ENCODE measurements around the gene DLGAP4. TPM values are rescaled to one million over a fixed set of nuclear protein-coding genes. Genes with fewer than 3 reads are reported as not detected.

DLGAP4 gene
- total and polyA plus RNA-seq, 2 of the 13 experiments (the other 11 are each of a cell fraction or from before 2014, with no cell fraction given), result 15.2 to 26.7 TPM

DNA sequence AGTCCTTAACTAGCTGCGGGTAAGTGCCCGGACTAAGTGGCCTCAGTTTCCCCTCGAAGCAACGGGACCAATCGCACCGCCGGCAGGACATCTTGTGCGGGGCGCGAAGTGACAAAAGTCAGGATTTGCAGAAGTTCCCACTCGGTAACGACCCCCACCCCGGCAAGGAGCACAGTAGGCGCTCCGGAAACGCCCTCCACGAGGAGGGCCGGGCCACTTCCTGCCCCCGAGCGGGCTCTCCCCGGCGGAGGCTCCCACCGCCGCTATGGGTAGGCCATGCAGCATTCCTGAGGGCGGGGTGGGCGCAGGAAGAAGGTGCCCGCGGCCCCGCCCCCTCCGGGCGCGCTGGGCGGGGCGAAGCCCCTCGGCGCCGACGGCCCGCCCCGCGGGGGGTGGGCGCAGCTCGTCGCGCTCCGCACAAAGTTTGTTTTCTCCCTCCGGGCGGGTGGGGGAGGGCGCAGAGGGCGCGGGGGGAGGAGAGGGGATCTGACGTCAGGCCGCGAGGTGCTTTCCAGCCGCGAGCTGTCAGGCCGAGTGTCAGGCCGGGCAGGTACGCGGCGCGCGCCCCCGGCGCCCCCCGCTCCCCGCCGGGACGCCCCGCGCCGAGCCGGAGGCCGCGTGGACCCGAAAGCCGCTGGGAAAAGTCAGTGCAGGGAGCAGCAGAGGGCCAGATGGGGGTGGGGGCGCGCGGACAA, 267.1 kb downstream of the DLGAP4 start, which contains the start of gene TGIF2 (continued):
- TF ChIP-seq, protein P1, sequence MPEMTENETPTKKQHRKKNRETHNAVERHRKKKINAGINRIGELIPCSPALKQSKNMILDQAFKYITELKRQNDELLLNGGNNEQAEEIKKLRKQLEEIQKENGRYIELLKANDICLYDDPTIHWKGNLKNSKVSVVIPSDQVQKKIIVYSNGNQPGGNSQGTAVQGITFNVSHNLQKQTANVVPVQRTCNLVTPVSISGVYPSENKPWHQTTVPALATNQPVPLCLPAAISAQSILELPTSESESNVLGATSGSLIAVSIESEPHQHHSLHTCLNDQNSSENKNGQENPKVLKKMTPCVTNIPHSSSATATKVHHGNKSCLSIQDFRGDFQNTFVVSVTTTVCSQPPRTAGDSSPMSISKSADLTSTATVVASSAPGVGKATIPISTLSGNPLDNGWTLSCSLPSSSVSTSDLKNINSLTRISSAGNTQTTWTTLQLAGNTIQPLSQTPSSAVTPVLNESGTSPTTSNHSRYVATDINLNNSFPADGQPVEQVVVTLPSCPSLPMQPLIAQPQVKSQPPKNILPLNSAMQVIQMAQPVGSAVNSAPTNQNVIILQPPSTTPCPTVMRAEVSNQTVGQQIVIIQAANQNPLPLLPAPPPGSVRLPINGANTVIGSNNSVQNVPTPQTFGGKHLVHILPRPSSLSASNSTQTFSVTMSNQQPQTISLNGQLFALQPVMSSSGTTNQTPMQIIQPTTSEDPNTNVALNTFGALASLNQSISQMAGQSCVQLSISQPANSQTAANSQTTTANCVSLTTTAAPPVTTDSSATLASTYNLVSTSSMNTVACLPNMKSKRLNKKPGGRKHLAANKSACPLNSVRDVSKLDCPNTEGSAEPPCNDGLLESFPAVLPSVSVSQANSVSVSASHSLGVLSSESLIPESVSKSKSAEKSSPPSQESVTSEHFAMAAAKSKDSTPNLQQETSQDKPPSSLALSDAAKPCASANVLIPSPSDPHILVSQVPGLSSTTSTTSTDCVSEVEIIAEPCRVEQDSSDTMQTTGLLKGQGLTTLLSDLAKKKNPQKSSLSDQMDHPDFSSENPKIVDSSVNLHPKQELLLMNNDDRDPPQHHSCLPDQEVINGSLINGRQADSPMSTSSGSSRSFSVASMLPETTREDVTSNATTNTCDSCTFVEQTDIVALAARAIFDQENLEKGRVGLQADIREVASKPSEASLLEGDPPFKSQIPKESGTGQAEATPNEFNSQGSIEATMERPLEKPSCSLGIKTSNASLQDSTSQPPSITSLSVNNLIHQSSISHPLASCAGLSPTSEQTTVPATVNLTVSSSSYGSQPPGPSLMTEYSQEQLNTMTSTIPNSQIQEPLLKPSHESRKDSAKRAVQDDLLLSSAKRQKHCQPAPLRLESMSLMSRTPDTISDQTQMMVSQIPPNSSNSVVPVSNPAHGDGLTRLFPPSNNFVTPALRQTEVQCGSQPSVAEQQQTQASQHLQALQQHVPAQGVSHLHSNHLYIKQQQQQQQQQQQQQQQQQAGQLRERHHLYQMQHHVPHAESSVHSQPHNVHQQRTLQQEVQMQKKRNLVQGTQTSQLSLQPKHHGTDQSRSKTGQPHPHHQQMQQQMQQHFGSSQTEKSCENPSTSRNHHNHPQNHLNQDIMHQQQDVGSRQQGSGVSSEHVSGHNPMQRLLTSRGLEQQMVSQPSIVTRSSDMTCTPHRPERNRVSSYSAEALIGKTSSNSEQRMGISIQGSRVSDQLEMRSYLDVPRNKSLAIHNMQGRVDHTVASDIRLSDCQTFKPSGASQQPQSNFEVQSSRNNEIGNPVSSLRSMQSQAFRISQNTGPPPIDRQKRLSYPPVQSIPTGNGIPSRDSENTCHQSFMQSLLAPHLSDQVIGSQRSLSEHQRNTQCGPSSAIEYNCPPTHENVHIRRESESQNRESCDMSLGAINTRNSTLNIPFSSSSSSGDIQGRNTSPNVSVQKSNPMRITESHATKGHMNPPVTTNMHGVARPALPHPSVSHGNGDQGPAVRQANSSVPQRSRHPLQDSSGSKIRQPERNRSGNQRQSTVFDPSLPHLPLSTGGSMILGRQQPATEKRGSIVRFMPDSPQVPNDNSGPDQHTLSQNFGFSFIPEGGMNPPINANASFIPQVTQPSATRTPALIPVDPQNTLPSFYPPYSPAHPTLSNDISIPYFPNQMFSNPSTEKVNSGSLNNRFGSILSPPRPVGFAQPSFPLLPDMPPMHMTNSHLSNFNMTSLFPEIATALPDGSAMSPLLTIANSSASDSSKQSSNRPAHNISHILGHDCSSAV (CRISPR knock-in tag; IDR thresholded peaks at IDR 0.05; ENCODE audit: borderline replicate concordance), result no peak
- TF ChIP-seq GATAD2A (CRISPR knock-in tag; IDR thresholded peaks at IDR 0.05) (peak; percentile 78), TCF12 (IDR thresholded peaks at IDR 0.05) (no peak), TCF12 (CRISPR knock-in tag; IDR thresholded peaks at IDR 0.05) (0 out of 2 replicates have a peak, but pooled peaks have one; percentile 10), MXI1 (IDR thresholded peaks at IDR 0.05; ENCODE audit: borderline replicate concordance, low read depth, low read length) (peak; percentile 94), NFIB (CRISPR knock-in tag; IDR thresholded peaks at IDR 0.05; ENCODE audit: borderline replicate concordance) (no peak), ZBTB42 (CRISPR knock-in tag; IDR thresholded peaks at IDR 0.05) (no peak), BHLHE40 (IDR thresholded peaks at IDR 0.05; ENCODE audit: low read length) (no peak), ZNF124 (CRISPR knock-in tag; IDR thresholded peaks at IDR 0.05) (peak; percentile 43; the same call in 1 of the 2 replicates), ZNF773 (CRISPR knock-in tag; IDR thresholded peaks at IDR 0.05; ENCODE audit: borderline replicate concordance) (no peak), ZNF839 (CRISPR knock-in tag; IDR thresholded peaks at IDR 0.05; ENCODE audit: borderline replicate concordance) (peak; percentile 59; the same call in 1 of the 2 replicates), ZBTB7A (CRISPR knock-in tag; IDR thresholded peaks at IDR 0.05) (peak; percentile 96)
- TF ChIP-seq, protein P2, sequence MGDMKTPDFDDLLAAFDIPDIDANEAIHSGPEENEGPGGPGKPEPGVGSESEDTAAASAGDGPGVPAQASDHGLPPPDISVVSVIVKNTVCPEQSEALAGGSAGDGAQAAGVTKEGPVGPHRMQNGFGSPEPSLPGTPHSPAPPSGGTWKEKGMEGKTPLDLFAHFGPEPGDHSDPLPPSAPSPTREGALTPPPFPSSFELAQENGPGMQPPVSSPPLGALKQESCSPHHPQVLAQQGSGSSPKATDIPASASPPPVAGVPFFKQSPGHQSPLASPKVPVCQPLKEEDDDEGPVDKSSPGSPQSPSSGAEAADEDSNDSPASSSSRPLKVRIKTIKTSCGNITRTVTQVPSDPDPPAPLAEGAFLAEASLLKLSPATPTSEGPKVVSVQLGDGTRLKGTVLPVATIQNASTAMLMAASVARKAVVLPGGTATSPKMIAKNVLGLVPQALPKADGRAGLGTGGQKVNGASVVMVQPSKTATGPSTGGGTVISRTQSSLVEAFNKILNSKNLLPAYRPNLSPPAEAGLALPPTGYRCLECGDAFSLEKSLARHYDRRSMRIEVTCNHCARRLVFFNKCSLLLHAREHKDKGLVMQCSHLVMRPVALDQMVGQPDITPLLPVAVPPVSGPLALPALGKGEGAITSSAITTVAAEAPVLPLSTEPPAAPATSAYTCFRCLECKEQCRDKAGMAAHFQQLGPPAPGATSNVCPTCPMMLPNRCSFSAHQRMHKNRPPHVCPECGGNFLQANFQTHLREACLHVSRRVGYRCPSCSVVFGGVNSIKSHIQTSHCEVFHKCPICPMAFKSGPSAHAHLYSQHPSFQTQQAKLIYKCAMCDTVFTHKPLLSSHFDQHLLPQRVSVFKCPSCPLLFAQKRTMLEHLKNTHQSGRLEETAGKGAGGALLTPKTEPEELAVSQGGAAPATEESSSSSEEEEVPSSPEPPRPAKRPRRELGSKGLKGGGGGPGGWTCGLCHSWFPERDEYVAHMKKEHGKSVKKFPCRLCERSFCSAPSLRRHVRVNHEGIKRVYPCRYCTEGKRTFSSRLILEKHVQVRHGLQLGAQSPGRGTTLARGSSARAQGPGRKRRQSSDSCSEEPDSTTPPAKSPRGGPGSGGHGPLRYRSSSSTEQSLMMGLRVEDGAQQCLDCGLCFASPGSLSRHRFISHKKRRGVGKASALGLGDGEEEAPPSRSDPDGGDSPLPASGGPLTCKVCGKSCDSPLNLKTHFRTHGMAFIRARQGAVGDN (CRISPR knock-in tag; IDR thresholded peaks at IDR 0.05), result peak; percentile 97
- TF ChIP-seq, protein P3, sequence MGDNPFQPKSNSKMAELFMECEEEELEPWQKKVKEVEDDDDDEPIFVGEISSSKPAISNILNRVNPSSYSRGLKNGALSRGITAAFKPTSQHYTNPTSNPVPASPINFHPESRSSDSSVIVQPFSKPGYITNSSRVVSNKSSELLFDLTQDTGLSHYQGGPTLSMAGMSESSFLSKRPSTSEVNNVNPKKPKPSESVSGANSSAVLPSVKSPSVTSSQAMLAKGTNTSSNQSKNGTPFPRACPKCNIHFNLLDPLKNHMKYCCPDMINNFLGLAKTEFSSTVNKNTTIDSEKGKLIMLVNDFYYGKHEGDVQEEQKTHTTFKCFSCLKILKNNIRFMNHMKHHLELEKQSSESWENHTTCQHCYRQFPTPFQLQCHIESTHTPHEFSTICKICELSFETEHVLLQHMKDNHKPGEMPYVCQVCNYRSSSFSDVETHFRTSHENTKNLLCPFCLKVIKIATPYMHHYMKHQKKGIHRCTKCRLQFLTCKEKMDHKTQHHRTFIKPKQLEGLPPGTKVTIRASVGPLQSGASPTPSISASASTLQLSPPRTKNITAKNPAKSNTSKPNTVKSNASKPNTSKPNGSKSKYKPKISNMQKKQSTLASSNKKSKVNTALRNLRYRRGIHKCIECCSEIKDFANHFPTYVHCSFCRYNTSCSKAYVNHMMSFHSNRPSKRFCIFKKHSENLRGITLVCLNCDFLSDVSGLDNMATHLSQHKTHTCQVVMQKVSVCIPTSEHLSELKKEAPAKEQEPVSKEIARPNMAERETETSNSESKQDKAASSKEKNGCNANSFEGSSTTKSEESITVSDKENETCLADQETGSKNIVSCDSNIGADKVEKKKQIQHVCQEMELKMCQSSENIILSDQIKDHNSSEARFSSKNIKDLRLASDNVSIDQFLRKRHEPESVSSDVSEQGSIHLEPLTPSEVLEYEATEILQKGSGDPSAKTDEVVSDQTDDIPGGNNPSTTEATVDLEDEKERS (CRISPR knock-in tag; IDR thresholded peaks at IDR 0.05), result peak; percentile 79

All from HepG2 (cell line).